NCI-H2107 treated with DMSO at 0.1 percent for 48 hours (cell line): ENCODE data around the gene EPS15.
"Not testable (repeated sequence)": the region's sequence is repeated elsewhere in the genome, so short reads cannot be mapped to it uniquely, and the experiment has no call there.

Source experiments
- DNase-seq: peaks from one replicate; lab custom pipeline; 2025; ENCODE audit not compliant: unreplicated experiment; lab: John Stamatoyannopoulos, UW

The EPS15 gene

DNA sequence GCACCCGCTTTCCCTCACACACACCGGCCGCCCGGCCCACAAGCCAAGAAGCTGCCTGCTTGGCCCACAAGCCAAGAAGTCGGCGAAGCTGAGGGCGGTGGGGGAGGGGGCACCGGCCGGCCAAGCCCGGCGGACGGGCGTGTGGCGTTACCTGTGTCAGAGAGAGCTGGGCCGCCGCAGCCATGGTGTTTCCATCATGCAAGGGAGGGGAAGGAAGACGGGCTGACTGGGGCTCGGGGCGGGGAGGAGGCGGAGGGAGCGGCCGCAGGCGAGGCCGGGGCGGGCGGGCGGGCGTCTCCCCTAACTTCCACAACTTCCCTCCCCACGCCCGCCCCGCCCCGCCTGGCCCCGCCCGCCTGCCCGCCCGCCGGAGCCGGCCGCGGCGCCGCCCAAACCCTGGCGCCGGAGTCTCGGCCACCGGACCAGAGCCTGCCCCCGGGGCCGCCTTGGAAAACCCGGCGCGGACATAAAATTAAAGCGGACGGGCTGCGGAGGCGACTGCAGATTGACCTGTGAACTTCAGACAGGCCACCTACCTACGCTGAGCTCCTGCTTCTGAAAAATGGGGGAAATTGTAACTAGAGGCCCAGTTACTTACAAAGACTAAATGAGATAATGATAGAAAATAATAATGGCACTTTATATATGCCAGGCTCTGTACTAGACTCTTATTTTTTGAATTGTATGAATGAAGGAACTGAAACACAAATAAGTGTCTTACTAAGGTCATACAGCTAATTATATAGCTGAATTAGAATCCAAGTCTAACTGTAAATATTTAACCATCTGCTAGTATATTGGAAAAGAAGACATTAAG, at the start of gene EPS15:
Gene EPS15 (minus strand): TSS at position 219 of the 817 bp plus-strand sequence. CDS start 35 bp downstream, at position 184.
- peak; percentile 58 for DNase-seq

DNA sequence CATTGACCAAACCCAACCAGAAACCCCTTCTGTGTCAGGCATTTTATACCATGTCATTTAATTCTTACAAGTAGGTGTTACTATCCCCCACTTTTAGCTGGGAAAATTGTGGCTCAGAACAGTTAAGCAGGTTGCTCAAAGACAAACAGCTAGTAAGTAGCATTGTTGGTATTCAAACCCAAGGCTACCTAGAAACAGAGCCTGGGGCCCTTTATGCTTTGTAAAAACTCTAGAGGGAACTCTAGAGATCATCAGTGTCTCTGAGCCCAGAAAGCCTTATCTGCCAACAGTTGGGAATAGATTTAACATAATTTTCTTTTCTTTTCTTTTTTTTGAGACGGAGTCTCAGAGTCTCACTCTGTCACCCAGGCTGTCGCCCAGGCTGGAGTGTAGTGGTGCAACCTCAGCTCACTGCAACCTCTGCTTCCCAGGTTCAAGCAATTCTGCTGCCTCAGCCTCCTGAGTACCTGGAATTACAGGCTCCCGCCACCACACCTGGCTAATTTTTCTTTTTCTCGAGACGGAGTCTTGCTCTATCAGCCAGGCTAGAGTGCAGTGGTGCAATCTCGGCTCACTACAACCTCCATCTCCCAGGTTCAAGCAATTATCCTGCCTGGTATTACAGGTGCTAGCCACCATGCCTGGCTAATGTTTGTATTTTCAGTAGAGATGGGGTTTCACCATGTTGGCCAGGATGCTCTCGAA, 49.3 kb upstream of the EPS15 start:
- DNase-seq: no peak

DNA sequence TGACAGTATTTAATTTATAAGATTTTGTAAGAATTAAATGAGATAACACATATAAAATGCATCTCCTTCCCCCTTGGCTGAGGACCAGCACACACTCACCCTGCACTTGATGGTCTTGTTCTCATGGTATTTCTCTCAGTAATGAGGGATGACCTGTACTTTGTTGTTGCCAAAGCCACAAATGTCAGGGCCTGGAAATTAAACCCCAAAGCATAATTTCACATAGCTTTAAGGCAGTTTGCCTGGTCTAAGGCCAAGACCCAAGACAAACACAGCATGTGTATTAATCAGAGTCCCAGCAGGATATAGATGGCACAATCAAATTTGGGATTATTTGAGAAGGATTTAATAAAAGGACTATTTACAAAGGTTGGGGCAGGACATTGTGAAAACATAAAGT, 48.6 kb upstream of the EPS15 start:
- no peak for DNase-seq

DNA sequence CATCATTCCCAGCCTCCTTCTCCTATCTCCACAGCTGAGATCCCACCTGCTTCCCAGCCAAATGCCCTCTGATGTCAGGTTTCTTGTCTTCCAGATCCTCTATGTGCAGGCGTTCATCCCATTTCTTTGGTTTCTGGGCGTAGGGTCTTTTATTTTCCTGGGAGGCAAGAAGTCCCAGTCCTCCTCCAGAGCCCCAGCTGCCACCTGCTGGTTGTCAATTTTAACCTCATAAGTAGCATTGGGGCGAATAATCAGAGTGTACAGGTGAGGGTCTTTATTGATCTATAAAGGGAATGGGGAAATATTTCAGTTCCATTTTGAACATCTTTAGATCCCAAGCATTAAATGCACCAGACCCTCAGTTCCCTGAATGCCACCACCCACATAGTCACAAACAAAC, 47.2 kb upstream of the EPS15 start:
- no peak for DNase-seq

DNA sequence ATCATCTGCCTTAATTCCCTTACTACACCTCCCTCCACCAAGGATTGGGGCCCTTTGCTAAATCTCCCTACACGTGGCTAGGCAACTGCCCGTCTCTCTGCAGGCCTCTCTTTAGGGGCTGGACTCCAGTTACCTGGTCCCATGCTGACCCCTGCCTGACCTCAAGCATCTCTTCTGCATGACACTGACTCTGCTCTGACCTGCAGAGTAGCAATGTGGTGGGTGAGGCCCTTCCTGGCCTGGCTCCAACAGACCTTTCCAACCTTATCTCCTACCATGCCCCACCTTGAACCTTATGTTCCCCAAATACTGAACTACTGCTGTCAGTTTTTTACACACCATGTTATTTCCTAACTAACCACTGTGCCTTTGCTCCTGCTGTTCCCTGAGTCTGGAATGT, 45.9 kb upstream of the EPS15 start:
- DNase-seq: no peak

DNA sequence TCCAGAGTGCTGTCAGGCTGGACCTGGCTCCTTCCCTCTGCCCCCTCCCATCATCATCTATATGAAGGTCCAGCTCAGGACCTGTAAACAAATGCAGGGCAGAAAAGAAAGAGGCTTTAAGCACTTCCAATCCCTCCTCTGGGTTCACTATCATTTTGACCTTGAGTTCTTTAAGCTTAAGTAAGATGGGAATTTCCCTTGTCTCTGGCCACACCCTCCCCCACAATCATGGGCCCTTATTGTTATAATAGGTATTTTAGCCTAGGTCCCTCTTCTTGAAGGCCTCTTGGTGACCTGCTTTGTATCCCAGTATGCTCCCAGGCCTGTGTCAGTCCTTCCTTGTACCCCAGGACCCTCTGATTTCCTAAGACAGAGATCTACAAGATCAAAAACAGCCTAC, 45.1 kb upstream of the EPS15 start:
- DNase-seq: no peak

DNA sequence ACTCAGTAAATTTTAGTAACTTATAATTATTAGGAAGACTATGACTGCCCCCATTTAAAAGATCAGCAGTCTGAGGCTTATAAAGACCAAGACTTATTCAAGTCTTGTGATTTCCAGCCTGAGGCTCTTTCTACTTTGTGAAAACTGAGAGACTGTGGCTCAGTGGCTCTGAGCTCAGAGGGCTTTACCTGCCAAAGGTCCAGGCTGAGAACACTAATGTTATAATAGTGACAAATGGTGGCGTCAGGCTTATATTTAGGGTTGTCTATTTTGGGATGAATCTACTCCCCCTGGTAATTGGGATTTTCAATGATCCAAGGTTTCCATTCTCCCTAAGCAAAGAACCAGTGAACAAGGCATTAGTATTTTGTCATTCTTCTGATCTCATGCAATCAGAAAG, 42.6 kb upstream of the EPS15 start:
- no peak for DNase-seq

DNA sequence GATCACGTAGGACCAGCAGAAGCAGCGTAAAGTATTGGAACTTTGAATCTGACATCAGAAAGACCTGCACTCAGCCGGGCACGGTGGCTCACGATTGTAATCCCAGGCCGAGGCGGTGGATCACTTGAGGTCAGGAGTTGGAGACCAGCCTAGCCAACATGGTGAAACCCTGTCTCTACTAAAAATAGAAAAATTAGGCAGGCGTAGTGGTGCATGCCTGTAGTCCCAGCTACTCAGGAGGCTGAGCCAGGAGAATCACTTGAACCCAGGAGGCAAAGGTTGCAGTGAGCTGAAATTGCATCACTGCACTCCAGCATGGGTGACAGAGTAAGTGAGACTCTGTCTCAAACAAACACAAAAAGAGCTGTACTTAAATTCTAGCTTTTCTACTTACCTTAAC, 41.8 kb upstream of the EPS15 start:
- DNase-seq: not testable (repeated sequence)

DNA sequence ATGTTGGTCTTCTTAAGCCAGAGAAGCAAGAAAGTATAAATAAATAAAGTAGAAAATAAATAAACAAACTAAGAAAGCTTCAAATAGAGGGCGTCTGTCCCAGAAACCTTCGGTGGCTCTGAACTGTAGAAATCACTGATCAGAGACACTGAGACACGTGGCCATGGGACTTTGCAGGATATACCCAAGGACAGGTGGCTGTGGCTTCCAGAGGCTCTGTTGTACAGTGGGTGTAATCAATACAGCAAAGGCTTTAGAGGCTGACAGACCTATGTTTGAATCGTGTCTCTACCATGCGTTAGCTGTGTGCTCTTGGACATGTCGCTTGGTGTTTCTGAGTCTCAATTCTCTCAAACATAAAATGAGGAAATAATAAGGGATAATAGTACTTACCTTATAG, 41.0 kb upstream of the EPS15 start:
- no peak for DNase-seq

DNA sequence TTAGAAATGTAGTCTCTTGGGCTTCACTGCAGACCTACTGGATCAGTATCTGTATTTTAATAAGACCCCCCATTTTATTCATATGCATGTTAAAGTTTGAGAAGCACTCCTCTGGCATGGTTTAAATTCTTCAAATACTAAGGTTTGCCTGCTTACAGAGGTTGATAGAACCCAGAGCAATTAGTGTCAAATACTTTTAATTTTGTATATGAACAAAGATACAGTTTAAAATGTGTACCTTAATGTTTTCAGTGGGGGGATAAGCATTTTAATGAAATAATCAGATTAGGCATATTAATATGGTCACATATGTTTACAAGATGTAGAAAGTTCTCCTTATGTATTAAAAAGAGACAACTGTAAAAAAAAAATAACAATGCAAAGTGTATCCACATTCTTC, 40.4 kb upstream of the EPS15 start:
- DNase-seq: no peak

DNA sequence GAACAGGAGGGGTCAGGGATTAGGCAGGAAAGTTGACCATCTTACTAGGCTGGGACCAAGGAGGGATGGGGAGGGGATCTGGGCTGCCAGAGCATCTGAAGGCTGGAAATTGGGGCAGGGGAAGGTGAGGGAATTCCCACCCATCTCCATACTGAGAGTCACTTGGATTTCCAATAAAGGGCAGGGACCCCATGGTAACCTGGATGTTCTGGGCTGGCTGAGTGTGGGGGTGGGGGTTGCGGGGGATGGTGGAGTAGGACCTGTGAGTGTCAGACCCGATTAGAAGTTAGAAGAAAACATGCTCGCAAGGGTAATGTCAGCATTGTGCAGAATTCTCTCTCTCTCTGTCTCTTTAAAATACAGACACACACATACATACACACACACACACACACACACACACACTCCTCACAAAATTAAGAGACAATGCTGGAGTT, 40.0 kb upstream of the EPS15 start:
- DNase-seq: no peak

DNA sequence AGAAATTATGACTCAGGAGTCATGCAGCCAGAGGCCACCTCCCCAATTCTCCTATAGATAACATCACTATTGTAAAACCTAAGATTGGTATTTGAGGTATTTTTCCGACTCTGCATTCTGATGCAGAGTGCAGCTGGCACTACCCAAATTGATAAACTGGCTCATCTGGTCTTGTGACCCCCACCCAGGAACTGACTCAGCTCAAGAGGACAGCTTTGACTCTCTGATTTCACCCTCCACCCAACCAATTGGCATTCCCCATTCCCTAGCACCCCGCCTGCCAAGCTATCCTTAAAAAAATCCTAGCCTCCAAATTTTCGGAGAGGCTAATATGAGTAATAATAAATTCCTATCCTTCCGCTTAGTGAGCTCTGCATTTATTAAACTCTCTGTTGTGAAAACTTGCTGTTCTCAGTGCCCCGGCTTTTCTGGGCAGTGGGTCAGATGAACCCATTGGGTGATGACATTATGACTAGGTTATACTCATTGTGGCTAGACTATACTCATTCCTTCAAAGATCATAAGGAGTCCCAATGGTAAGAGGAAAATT, 39.4 kb upstream of the EPS15 start:
- no peak for DNase-seq

DNA sequence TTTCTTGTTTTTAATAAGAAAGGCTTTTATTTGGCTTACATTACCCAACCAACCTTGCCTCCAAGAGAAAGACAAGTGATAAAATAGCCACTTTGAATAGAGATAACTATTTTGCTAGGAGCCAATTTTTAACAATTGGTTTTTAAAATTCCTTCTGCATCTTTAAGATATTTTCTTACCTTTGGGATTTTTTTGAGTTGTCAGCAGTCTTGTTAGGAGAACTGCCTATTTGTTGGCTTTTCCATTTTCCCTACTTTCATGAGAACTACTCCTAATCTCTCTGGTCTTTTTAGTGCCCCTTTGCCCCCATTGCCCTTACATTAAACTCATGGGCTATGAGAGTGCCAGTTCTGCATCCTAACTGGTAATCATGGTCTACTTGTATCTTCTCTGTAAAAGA, 38.1 kb upstream of the EPS15 start:
- DNase-seq: no peak

DNA sequence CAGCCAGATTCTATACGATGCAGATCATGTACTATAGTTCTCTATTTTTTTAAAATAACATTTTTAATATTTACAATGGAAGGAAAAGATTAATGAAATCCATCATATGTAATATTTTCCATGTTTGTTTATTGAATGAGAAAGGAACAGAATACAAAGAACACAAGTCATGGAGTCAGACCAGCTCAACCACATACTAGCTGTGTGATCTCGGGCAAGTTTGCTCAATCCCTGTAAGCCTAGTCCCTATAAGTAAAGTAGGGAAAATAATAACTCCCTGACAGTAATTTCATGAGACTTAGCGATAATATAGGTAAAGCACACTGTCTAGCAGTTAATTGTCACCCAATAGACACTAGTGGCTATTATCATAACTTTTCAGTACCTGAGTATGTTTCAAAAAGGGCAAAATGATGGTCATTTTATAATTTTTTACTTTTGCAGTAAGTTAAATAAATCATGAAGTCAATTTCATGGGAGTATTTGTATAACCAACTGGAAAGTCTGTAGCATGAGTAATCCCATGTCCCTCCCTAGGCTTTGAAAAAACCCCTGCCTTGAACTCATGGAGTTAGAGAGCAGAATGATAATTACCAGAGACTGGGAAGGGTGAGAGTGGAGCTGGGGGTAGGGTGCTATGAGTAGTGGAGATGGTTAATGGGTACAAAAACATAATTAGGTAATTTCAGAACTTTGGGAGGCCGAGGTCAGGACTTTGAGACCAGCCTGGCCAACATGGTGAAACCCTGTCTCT, 37.0 kb upstream of the EPS15 start:
- DNase-seq: no peak

DNA sequence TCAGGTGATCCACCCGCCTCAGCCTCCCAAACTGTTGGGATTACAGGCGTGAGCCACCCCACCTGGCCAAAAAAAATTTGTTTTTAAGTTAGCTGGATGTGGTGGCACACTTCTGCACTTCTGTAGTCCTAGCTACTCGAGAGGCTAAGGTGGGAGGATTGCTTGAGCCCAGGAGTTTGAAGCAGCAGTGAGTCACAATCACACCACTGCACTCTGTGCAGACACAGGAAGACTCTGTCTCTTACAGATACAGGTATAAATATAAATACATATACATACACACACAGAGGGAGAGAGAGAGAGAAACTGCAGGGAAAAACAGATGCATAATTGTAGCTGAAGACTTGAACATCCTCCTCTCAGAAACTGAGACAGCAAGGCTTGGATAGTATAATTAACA, 34.8 kb upstream of the EPS15 start:
- DNase-seq: no peak

DNA sequence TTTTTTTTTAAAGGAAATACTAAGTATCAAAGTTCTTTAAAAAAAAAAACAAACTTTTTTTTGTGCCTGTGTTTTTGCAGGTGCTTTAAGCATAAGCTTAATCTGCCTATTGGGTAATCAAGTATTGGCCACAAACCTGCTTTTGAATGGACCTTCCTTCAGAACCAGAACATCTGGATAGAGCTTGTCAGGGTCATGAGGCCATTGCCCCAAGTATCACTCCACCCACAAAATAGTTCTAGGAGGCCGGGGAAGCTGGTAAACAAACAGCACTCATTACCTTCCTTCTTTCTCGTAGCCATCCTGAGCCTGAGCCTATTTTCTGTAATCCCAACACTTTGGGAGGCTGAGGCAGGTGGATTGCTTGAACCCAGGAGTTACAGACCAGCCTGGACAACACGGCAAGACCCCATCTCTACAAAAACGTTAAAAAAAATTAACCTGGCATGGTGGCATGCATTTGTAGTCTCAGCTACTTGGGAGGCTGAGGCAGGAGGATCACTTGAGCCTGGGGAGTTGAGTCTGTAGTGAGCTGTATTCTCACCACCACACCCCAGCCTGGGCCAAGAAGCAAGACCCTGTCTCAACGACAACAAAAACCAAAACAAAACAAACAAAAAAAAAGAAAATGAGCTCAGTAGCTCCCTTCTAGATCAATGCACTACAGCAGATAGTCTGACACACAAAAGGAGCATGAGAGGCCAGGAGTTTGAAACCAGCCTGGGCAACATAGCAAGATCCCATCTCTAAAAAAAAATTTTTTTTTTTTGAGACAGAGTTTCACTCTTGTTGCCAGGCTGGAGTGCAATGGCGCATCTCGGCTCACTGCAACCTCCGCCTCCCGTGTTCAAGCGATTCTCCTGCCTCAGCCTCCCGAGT, 34.1 kb upstream of the EPS15 start:
- DNase-seq: no peak

DNA sequence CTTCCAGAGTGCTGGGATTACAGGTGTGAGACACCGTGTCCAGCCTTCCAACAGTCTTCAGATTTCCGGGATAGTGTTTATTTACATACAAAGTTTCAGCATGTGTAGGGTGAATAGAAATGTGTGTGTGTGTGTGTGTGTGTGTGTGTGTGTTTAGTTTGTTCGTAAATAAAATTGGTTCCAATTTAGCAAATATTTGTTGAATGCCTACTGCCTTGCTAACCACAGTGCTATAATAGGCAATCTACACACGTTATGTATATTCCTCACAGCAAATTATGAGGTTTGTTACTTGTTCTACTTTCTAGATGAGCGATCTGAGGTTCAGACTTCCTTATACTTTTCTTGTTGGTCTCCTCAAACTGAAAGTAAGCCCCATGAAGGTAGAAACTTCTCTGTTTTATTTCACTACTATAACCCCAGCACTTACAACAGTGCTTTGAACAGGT, 32.8 kb upstream of the EPS15 start:
- DNase-seq: no peak

DNA sequence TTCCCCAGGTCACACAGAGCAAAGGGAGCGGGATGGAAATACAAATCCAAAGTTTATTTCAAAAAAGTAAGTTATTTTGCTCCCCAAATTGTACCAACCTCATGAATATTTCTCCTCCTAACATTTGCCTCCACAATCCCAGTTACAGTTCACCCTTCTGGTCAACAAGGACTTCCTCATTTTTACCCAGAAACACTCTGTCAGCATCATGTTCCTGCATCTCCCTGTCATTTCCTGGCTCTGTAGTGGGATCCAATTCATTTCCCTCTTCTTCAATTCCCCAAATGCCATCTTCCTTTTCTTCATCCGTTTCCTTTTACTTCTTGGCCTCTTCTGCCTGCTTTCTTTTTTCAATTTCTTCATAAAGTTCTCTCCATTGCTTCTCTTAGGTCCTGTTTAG, 32.0 kb upstream of the EPS15 start:
- no peak for DNase-seq

DNA sequence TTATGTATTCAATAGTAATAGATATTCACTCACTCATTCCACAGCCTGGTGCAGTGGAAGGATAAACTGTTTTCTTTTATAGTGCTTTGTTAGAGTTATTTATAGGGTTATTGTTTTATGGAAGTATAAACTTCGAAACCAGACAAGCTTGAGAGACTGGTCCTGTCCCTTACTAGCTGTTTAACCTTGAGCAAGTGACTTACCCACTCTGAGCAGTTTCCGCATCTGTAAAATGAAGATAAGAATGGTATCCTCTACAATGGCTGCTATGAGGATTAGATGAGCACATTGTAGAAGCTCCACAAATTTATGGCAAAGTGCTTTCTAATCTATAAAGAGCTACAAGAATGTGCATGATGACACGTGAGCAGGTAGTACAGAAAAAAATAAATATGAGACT, 30.8 kb upstream of the EPS15 start:
- DNase-seq: no peak

DNA sequence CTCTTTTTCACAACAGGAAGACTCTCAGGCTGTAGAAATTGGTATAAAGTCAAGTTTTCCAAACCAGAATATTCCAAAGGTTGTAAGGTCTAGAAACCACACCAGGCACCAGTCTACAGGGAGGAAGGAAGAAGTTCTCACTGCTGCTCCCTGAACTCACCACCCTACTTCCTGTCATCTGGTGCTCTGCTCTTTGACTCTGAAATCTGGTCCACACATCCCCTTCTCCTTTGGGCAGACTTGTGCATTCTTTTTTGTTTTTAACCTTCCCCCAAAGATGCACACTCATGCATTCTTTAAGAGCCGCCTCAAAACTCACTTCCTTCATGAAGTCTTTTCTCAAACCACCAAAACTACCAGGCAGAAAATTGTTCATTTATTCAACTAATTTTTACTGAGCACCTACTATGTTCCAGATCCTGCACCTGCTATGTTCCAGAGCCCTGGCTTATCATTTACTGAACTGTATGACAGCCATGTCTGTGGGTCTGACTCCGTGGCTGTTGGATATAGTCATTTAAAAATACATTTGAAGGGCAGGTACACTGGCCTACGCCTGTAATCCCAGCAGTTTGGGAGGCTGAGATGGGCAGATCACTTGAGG, 30.1 kb upstream of the EPS15 start:
- DNase-seq: no peak
